Thyroid gland (tissue), 4 donors: ENCODE data around the gene CAPN13.

Experiments used
- CTCF ChIP-seq, 6 experiments: fragments of 200-600 bp in 3 of 6; fragments of 450-650 bp in 3 of 6; sonication (generic) in 3 of 6; IDR thresholded peaks; one replicate each; pipeline ENCODE4 v1.5.1; 2016 to 2019; ENCODE audit warnings: antibody characterized with exemption in 6 of 6, mild to moderate bottlenecking in 2 of 6, inconsistent platforms in 1 of 6, moderate library complexity in 1 of 6
- POLR2A ChIP-seq, 2 donors: fragments of 450-650 bp; IDR thresholded peaks; one replicate each; pipeline ENCODE4 v1.6.1; 2017; ENCODE audit warnings: antibody characterized with exemption in 2 of 2, mild to moderate bottlenecking in 2 of 2, moderate library complexity in 1 of 2

GRCh38 chr2:30752811-30753210 lies 54.4 kb downstream of the CAPN13 start:
- TF ChIP-seq CTCF (IDR thresholded peaks at IDR 0.05) (no peak), POLR2A (IDR thresholded peaks at IDR 0.05) (no peak)
